GM18868 (cell line): ENCODE data around the gene TMEM158.

ENCODE experiments used
- ATAC-seq: cut with Tn5 transposase; IDR thresholded peaks from one replicate; pipeline ENCODE4 v1.9.1; 2021; ENCODE audit warnings: mild to moderate bottlenecking, moderate library complexity; ENCODE audit not compliant: unreplicated experiment

Gene TMEM158

DNA sequence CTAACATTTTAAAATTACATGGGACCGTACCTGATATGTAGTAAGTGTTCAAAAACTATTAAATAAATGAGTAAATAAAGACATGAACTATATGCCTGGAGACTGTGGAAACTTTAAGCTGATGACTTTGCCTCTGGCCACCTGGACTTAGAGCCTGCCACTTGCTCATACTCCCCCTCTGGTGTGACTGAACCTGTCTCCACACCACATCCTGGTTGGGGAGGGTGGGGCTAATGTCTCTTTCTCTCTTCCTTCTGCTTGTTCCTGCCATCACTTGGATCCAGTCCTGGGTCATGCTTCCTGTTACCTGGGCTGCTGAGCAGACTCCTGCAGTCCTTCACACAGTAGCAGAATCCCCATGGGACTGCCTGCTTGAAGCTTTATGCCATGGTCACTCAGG lies 8.2 kb upstream of the TMEM158 start:
- ATAC-seq: no peak

GRCh38 chr3:45232521-45232920 lies 6.4 kb upstream of the TMEM158 start:
- ATAC-seq: no peak

DNA sequence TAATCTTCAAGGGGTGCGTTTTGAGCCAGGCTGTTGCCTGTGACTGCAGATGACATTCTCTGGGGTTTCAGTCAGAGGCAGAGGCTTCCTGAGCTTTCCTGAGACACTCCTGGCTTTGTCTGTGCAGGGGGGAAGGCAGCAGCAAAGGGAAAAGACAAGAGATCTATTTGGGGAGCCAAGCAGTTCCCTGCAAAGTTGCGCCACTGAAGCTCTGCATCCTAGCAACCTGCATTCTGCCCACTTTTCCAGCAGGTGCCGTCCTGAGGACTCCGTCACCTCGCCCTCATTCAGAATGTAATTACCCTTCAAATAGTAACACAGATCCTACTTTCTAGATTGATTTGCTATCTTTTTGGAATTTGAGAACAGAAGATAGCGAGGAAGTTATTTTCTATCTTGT lies 1.9 kb upstream of the TMEM158 start:
- ATAC-seq: no peak

- ATAC-seq: no peak
These were observed 1.2 kb upstream of the TMEM158 start for GRCh38 chr3:45227071-45227820.

DNA sequence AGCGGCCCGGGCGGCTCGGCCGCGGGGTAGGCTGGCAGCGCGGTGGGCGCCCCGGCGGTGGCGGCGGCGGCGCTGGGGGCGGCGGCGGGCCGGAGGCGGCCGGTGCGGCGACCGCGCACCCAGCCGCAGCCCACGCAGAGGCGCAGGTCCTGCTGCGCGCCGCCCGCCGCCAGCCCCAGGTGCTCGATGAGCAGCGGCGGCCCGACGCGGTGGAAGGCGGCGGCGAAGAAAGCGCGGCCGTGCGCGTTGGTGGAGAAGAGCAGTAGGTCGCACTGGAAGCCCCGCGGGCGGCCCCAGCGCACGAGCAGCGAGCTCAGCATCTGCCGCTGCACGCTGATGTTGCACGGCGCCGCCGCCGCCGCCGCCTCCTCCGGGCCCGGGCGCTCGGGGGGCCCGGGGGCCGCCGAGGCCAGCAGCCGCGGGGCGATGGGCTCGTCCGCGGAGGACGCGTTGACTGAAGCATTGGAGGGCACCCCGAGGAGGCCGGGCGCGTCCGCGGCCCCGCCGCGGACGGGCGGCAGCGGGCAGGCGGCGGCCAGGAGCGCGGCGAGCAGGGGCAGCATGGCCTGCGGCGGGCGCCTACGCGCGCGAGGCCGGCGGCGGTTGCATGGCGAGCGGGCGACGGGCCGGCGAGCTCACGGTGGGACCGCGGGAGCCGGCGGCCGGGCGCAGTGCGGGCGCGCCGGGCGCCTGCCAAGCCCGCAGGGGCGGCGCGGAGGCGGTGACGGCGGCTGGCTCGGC lies 452 bp downstream of the TMEM158 start:
- peak; percentile 29 for ATAC-seq

- peak; percentile 11 for ATAC-seq
These were observed 1.1 kb downstream of the TMEM158 start for GRCh38 chr3:45224824-45225464.

- no peak for ATAC-seq
These were observed 2.0 kb downstream of the TMEM158 start for GRCh38 chr3:45223889-45224727.

DNA sequence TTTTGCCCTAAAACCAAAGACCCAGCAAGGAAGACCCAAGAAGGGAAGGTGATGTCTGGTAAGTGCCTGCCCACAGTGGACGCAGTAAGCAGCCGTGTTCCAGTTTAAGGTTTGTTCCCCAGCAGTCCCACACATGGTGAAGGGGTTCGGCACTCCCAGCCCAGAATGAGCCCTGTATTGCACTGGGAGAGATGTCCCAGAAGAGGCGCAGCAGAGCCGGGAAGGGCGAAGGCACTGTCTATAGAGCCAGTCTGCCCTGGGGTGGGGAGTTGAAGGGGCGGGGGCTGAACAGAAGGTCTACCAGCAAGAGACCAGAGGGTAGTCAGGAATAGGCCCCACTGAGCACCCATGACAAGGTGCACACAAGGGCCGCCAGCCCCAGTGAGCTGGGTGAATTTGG lies 6.4 kb downstream of the TMEM158 start:
- no peak for ATAC-seq

GRCh38 chr3:45218578-45219390 lies 7.3 kb downstream of the TMEM158 start:
- no peak for ATAC-seq

DNA sequence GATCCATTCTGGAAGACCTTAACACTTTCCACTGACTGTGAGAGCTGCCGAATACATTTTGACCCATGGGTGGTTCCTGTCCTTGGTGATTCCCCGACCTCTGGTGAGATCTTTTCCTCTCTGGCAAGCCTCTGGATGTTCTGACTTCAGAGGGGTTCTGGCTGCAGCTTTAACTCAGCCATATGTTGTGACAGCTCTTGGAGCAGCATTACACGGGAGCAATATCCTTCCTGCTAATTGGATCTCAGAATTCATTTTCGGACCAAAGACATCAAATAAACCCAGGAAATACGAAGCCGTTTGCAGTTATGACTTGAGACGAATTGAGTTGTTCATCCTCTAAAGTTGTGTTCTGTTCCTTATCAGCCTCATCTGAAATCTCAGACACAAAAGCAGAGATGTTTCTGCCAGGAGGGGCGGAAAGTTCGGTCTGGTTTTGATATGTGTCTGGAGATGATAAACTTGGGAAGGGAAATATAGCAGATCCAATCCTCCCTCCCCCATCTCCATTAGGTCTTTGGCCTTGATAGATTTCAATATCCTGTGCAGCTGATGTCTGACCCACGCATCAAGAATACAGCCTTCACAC lies 10.0 kb downstream of the TMEM158 start:
- no peak for ATAC-seq

DNA sequence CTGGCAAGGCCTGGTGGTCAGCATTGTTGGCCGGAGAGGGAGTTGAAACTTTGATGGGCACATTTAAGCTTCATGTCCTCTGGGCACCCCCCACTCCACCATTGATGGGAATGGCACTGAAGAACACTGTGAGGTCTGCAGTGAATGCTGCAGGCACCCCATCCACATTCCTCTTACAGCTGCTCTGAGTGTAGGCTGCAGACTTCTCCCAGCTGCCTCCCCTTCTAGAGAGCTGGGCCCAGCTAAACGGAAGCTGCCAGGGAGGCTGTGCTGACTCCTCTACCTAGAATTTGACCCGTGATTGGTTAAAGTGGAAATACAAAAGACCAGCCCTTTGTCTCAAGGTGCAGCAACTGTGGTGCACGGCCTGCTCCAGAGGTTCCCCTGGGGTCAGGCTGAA lies 10.6 kb downstream of the TMEM158 start:
- no peak for ATAC-seq

DNA sequence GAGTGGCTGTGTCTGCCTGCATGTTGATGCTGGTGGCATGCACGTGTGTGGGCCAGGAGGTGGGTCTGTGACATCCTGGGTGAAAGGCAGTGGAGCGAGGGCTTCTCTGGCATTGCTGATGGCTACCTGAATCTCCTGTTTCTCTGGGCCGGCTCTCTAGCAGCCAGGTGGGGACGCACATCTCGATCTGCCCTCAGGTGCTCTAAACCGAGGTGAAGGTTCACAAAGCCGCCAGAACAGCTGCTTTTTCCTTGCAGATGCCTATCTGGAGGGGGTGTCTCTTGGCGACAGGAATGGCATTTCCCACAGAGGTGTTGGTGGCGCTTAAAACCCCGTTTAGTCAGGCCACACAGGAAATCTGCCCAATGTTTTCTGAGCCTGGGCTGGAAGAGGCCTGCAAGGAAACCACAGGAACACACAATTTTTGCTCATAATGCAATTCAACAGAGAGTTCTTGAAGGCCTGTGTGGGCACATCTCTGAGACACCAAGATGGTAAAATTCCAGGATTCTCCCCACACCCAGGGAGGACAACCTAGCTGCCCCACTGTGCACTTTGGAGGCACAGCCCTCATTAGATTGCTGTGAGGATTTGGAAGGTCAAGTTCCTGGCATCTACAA lies 11.9 kb downstream of the TMEM158 start:
- ATAC-seq: no peak

- no peak for ATAC-seq
These were observed 14.0 kb downstream of the TMEM158 start for GRCh38 chr3:45212095-45212468.

GRCh38 chr3:45211466-45212094 lies 14.5 kb downstream of the TMEM158 start:
- ATAC-seq: no peak

- peak; percentile 58 for ATAC-seq
These were observed 15.6 kb downstream of the TMEM158 start for GRCh38 chr3:45210308-45211041.

- no peak for ATAC-seq
These were observed 16.6 kb downstream of the TMEM158 start for GRCh38 chr3:45209526-45209925.

DNA sequence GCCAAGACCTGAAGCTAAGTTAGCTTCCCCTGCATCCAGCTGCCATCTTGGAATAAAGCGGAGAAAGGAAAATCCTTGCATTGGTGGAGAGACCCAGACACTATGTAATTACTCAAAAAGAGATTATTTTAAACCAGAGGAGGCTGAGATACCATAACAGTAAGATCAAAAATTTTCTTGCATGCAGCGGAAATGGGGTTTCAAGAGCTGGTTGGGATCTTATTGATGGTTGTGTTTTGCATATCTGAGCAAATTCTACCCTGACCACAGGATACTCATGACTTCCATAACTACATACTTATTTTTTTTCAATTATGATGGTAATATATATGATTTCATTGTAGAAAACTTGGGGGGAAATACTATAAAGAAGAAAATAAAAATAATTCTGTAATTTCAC lies 17.5 kb downstream of the TMEM158 start:
- no peak for ATAC-seq

DNA sequence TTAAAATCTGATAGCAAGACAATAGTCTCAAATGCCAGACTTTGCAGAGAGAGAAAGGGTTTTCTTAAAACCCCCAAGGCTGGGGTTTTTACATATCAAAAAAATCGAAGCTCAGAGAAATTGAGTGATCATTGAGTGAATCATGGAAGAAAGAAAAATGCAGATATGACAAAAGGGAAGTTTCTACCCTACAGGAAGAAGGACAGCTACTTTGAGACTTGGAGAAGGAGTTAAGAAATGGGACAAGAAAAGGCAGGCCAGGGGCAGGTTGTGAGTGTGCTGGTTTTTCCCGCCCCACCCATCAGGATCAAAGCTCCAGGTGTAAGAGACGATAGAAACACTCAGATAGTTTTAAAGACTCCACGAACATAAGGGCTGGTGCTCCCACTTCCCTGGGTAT lies 18.6 kb downstream of the TMEM158 start:
- no peak for ATAC-seq
